Astrocyte of the hippocampus (primary cell): ENCODE data around the gene PHACTR1.

Experiments
- DNase-seq: peaks from one replicate; pipeline ENCODE4 v3.0.0; 2011; ENCODE audit warnings: low read depth, low spot score

The PHACTR1 gene

DNA sequence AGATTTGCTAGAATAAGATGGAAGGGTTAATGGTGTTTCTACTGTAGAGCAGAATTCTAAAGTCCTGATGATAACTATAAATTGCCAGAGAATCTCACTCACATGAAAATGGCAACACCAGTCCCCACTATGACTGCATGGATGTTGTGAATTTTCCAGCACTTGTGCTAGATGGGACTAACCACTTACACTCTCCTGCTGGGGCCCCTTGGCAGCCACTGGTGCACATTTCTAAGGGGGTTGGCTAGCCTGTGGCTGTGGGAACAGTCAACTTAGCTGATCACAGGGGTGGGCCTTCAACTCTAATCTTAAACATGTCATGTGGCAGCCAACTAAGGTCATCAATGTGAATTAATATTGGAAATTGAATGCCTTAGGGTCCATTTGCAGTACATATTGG, 271.2 kb downstream of the PHACTR1 start:
- DNase-seq = no peak

DNA sequence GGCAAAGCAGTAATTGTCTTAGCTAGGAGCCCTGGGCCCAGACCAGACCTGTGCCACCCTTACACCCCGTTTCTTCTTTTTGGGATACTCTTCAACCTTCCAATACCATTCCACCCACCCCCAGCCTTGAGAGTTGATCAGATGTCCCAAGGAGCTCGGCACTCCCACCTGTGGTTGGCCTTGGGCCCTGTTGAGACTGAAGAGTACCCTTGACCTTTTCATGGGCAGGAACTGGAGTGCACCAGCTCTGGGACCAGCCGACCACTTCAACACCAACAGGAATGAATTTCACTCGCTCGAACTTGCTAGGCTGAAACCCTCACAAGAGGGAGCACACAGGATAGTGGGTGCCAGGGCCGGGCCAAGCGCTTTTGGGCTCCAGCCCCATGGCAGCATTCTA, 273.6 kb downstream of the PHACTR1 start:
- DNase-seq = no peak

GRCh38 chr6:12991435-12991834, 274.9 kb downstream of the PHACTR1 start:
- DNase-seq = no peak

DNA sequence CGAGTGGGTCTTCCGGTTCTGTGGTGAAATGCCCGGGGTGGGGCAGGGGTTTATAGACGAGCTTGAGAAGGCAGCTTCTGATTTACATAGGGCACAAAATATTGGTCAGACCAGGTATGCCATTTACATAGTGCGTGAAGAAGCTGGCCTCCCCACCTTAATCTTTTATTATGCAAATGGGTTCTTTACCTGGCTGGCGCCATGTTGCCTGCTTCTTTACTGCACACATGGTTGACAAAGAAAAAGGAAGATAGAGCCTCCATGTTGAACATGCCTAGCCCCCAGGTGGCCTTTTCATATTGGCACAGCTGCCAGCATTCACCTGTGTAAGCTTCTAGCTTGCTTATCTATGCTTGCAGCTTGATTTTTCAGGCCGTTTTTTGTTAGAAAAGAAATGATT, 276.2 kb downstream of the PHACTR1 start:
- no peak for DNase-seq

GRCh38 chr6:12993283-12993898, 276.8 kb downstream of the PHACTR1 start:
- no peak for DNase-seq

- DNase-seq = no peak
Measured at GRCh38 chr6:12995419-12995818, 278.9 kb downstream of the PHACTR1 start.

DNA sequence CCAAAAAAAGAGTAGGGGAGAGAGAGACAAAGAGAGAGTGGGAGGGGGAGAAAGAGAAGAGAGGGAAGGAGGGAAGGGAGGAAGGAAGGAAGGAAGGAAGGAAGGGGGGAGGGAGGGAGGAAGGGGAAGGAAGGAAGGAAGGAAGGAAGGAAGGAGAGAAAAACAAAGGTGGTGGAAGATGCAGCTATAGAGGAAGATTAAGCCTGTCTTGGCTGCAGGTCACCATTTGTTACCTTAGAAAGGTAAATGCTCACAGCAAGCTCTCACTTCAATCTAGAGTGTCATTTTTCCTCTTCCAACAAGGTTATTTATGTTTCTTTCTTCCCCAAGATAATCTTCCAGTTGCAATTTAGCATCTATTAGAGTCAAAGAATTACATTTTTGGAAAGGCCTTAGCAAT, 284.0 kb downstream of the PHACTR1 start:
- no peak for DNase-seq

DNA sequence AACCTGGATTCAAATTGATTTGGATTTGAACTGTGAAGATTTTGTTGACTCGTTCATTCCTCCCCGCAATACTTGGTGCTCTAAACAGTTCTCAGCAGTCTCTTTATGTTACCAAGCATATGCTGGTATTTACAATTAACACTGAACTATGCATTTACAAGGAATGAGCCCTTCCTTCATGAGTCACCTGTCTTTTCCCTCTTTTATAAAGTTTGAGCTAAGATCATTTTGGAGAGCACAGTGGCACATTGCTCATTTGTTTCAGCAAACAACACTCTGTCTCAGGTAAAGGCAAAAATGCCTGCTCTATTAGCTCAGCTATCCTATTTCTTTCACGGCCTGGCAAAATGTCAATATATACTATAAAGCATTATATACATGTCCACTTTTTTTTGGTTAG, 285.4 kb downstream of the PHACTR1 start:
- no peak for DNase-seq

GRCh38 chr6:13004601-13005000, 288.0 kb downstream of the PHACTR1 start:
- no peak for DNase-seq

- DNase-seq = no peak
Measured at GRCh38 chr6:13005994-13006393, 289.4 kb downstream of the PHACTR1 start.

GRCh38 chr6:13006578-13007300, 290.2 kb downstream of the PHACTR1 start:
- no peak for DNase-seq

- DNase-seq = no peak
Measured at GRCh38 chr6:13007744-13008143, 291.2 kb downstream of the PHACTR1 start.

DNA sequence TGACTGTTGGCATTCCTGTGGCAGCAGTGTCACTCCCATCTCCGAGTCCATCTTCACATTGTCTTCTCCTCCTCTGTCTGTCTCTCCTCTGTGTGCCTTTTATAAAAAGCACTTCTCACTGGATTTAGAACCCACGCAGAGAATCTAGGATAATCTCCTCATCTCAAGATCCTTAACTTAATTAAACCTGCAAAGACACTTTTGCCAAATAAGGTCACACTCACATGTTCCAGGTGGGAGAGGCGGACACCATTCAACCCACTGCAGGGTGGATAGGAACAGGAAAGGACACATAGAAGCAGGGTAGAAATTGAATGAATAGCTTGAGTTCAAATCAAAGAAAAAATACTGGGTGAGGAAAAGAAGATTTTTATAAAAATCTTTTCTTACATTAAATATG, 292.5 kb downstream of the PHACTR1 start:
- no peak for DNase-seq

DNA sequence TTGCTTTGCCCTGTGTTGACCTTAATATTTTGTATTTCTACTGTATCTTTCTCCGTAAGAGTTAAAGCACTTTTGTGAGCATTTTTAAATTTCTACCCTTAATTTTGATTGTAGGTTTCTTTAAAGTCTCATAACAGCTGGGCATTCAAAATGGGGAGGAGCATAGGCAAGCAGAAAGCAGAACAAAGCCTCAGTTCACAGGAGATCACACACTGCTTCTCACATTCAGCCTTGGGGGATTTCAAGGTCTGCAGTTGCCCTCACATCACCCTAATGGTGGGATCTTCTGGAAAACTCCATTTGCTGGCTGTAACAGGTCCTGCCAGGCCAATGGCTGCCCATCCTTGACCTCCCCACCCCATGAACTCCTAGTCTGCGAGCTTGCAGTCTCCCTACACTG, 292.9 kb downstream of the PHACTR1 start:
- no peak for DNase-seq

DNA sequence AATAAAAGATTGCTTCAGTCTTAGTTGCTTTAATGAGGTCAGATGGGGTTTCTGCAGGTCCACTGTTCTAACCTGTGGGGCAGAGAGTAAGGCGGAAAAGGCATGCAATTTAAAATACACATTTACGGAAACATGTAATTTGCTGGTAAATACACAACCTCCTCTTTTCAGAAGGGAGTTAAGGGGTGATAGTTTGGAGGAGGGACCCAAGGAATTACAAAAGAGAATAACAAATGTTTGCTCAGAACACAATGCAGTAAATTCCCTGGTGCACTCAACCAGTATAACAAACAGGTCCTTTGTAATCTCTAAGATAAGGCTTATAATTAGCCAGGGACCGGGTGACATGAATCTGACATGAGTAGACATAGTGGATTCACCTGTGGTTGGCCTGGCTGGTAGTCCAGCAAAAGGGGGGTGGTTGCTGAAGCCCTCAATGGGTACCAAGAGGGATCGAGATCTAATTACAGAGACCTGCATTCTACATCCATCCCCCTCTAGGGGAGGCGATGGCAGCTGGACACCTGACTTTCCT, 295.1 kb downstream of the PHACTR1 start:
- no peak for DNase-seq

- no peak for DNase-seq
Measured at GRCh38 chr6:13012296-13012695, 295.7 kb downstream of the PHACTR1 start.

- DNase-seq = peak; percentile 42
Measured at GRCh38 chr6:13012977-13013680, 296.6 kb downstream of the PHACTR1 start.

GRCh38 chr6:13013681-13014503, 297.3 kb downstream of the PHACTR1 start:
- peak; percentile 51 for DNase-seq

DNA sequence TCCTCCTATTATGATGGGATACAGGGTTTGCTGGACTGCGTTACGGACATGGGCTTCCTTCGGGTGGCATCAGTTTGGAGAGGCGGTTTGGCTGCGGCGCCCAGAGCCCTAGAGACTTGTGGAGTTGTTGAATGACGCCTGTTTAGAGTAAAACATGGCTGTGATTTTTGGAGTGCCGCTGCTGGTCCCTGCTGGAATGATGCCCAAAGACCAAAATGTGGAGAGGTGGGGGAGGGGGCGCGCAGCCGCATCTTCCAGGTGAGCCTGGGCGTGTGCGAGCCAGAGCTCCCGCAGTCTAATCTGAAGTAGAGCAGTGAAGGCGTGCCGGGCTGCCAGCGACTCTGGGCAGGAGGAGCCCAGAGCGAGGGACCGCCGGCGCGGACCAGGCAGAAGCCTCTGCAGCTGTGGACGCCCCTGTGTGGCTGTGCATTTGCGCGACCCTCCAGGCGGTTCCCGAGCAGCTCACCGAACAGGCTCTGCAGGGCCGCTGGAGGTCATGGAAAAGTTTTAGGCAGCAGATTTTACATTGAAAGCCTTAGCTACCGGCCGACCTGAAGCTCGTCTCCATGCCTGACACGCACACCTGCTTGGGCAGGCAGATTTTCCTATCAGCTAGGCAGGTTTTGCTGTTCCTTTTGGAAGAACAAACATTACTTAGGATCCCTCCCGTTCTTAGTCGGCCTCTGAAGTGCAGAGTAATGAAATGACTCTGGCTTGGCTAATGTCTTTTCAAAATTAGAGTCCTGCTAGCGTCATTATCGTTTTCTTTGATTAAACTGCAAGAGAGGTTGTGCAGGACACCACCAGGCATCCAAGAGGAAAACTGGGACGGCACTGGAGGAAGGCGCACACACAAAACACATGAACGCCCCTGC, 298.2 kb downstream of the PHACTR1 start:
- DNase-seq = peak; percentile 32

GRCh38 chr6:13015379-13015681, 298.8 kb downstream of the PHACTR1 start:
- no peak for DNase-seq

GRCh38 chr6:13024616-13025015, 308.0 kb downstream of the PHACTR1 start:
- peak; percentile 78 for DNase-seq
